Loucy (cell line): ENCODE results near the gene PSMC1.
A peak's percentile ranks its signal among the peaks of the same experiment; 100 is the strongest.

ENCODE experiments used
- CTCF ChIP-seq: fragments of 200-600 bp; sonication (generic); conservative IDR thresholded peaks from 2 replicates; pipeline ENCODE4 v1.5.1; 2014; ENCODE audit warnings: mild to moderate bottlenecking, antibody characterized with exemption, low read length
- EZH2phosphoT487 ChIP-seq: fragments of 200-600 bp; IDR thresholded peaks from 2 replicates; pipeline ENCODE4 v1.6.1; 2018; ENCODE audit warnings: antibody characterized with exemption, mild to moderate bottlenecking, moderate library complexity, borderline replicate concordance

- TF ChIP-seq CTCF (peak; percentile 56), EZH2phosphoT487 (no peak)
Measured at GRCh38 chr14:90301668-90302090, 45.3 kb downstream of the PSMC1 start.
